Measurements from ENCODE around the gene ATP2B2. TPM values are rescaled to one million over a fixed set of nuclear protein-coding genes. Genes with fewer than 3 reads are reported as not detected.

ATP2B2 gene
- total RNA-seq, 6 experiments from 2014 or later = 25.9 to 45.1 (median 35.1) TPM

- DNase-seq (peak in 1 of 3 donors; percentile 19), ATAC-seq (no peak)
- H3K4me3 ChIP-seq = no peak overlapping the region
- H3K9me3 ChIP-seq = no peaks in the 10 kb centered on the region
- peaks cover 0 to 14% (median 6%) of the 10 kb centered on the region in 4 donors for H3K4me1 ChIP-seq
- WGBS (ENCODE audit: insufficient coverage, low coverage, low lambda C conversion rate, missing lambda C conversion rate) = 82% methylated on average over 4 of the region's 4 CpGs
- intact Hi-C loops (cut with DNase I) = no loop called here
- H3K36me3 ChIP-seq = no peaks in the 10 kb centered on the region
- H3K27me3 ChIP-seq = no peaks in the 10 kb centered on the region
- H3K27ac ChIP-seq = no peak overlapping the region
- TF ChIP-seq CTCF (IDR thresholded peaks at IDR 0.05) (no peak), POLR2A (IDR thresholded peaks at IDR 0.05) (no peak)
Measured at GRCh38 chr3:10480871-10481378, 24.5 kb downstream of the ATP2B2 start.

- no peaks in the 10 kb centered on the region for H3K36me3 ChIP-seq
- intact Hi-C loops (cut with DNase I) = no loop called here
- H3K4me1 ChIP-seq = peaks cover 0 to 14% (median 6%) of the 10 kb centered on the region in 4 donors
- 12% methylated on average over 2 of the region's 2 CpGs for WGBS (ENCODE audit: insufficient coverage, low coverage, low lambda C conversion rate, missing lambda C conversion rate)
- H3K27ac ChIP-seq = peak overlapping the region in 2 of 3 donors; percentile 33 to 38
- no peak overlapping the region for H3K4me3 ChIP-seq
- H3K9me3 ChIP-seq = no peaks in the 10 kb centered on the region
- DNase-seq (no peak), ATAC-seq (peak; percentile 69 to 86 (median 78))
- no peaks in the 10 kb centered on the region for H3K27me3 ChIP-seq
- TF ChIP-seq POLR2A (IDR thresholded peaks at IDR 0.05) (no peak), CTCF (IDR thresholded peaks at IDR 0.05) (no peak)
Measured at GRCh38 chr3:10479311-10479710, 26.1 kb downstream of the ATP2B2 start.

- no peak for ATAC-seq
- intact Hi-C loops (cut with DNase I) = no loop called here
- TF ChIP-seq POLR2A (IDR thresholded peaks at IDR 0.05) = no peak
- no peak for TF ChIP-seq CTCF (IDR thresholded peaks at IDR 0.05)
Measured at GRCh38 chr3:10475983-10476382, 29.4 kb downstream of the ATP2B2 start.

GRCh38 chr3:10474847-10475246 is 30.5 kb downstream of the ATP2B2 start:
- Histone ChIP-seq H3K27me3 (no peaks in the 10 kb centered on the region), H3K4me1 (peaks cover 0 to 16% (median 8%) of the 10 kb centered on the region in 4 donors), H3K27ac (no peak overlapping the region), H3K4me3 (no peak overlapping the region), H3K36me3 (no peaks in the 10 kb centered on the region), H3K9me3 (no peaks in the 10 kb centered on the region)
- 66% methylated on average over 8 of the region's 9 CpGs for WGBS (ENCODE audit: insufficient coverage, low coverage, low lambda C conversion rate, missing lambda C conversion rate)
- intact Hi-C loops (cut with DNase I) = no loop called here
- TF ChIP-seq POLR2A (IDR thresholded peaks at IDR 0.05) (no peak), CTCF (IDR thresholded peaks at IDR 0.05) (no peak)
- DNase-seq (no peak), ATAC-seq (no peak)

More at GRCh38 chr3:10475983-10476382, 29.4 kb downstream of the ATP2B2 start:
- 85% methylated on average over 3 of the region's 3 CpGs for WGBS (ENCODE audit: insufficient coverage, low coverage, low lambda C conversion rate, missing lambda C conversion rate)
- Histone ChIP-seq H3K27me3 (no peaks in the 10 kb centered on the region), H3K36me3 (no peaks in the 10 kb centered on the region), H3K4me1 (peaks cover 0 to 15% (median 6%) of the 10 kb centered on the region in 4 donors), H3K27ac (no peak overlapping the region), H3K9me3 (no peaks in the 10 kb centered on the region), H3K4me3 (no peak overlapping the region)
- no peak for DNase-seq

Data from right lobe of liver (tissue), 6 donors.